ENCODE measurements around the gene NFATC2IP. TPM values are rescaled to one million over a fixed set of nuclear protein-coding genes. Genes with fewer than 3 reads are reported as not detected.

The NFATC2IP gene
- total RNA-seq, 1 donor from 2014 or later, result 20.8 TPM

DNA sequence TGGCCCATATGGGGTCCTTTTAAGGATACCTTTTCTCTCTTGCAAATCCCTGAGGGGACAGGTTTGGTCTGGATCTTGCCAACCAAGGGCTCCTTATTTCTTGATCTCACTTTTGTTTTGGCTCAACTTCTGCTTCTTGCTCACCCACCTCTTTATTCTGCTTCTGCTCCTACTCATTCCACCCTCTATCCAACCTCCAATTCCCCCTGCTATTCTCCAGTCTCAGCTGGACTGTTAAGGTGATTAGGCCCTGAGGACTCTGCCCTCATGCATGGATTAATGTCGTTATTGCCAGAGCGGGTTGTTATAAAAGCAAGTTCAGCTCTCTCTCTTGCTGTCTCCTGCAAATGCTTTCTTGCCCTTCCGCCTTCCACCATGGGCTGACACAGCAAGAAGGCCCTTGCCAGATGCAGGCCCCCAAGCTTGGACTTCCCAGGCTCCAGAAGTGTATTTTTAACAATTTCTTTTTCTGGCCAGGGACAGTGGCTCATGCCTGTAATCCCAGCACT is 63.9 kb downstream of the NFATC2IP start:
- TF ChIP-seq, protein P1, sequence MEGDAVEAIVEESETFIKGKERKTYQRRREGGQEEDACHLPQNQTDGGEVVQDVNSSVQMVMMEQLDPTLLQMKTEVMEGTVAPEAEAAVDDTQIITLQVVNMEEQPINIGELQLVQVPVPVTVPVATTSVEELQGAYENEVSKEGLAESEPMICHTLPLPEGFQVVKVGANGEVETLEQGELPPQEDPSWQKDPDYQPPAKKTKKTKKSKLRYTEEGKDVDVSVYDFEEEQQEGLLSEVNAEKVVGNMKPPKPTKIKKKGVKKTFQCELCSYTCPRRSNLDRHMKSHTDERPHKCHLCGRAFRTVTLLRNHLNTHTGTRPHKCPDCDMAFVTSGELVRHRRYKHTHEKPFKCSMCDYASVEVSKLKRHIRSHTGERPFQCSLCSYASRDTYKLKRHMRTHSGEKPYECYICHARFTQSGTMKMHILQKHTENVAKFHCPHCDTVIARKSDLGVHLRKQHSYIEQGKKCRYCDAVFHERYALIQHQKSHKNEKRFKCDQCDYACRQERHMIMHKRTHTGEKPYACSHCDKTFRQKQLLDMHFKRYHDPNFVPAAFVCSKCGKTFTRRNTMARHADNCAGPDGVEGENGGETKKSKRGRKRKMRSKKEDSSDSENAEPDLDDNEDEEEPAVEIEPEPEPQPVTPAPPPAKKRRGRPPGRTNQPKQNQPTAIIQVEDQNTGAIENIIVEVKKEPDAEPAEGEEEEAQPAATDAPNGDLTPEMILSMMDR (IDR thresholded peaks at IDR 0.05; ENCODE audit: insufficient read depth, low read length, poor library complexity, severe bottlenecking), result no peak

More for the DNA sequence above, 63.9 kb downstream of the NFATC2IP start:
- Histone ChIP-seq H3K4me3 (ENCODE audit: low read depth, low read length) (no peak overlapping the region), H3K27me3 (ENCODE audit: control insufficient read depth, insufficient read depth, low read length) (no peaks in the 10 kb centered on the region), H3K36me3 (ENCODE audit: control insufficient read depth, insufficient read depth, low read length) (no peaks in the 10 kb centered on the region)
- no peak for DNase-seq (ENCODE audit: low read depth)

Other genes starting within 250 kb of the NFATC2IP start
- gene EIF3C, start 239.5 kb upstream of the NFATC2IP start, total RNA-seq, result 322 and 386 TPM in 2 replicates
- 0.68 and 2.7 TPM in 2 replicates for gene NPIPB9, start 199.2 kb upstream of the NFATC2IP start, total RNA-seq
- gene ATXN2L, start 127.9 kb upstream of the NFATC2IP start, total RNA-seq, result 150 and 197 TPM in 2 replicates
- gene TUFM, start 104.6 kb upstream of the NFATC2IP start, total RNA-seq, result 169 and 185 TPM in 2 replicates
- gene SH2B1, start 87.1 kb upstream of the NFATC2IP start, total RNA-seq, result 26.8 and 29.1 TPM in 2 replicates
- gene ATP2A1, start 72.4 kb upstream of the NFATC2IP start, total RNA-seq, result 0.17 and 0.48 TPM in 2 replicates
- 38.3 and 44.6 TPM in 2 replicates for gene RABEP2, start 25.7 kb upstream of the NFATC2IP start, total RNA-seq
- 0.14 TPM in 1 of 2 replicates, not detected in the other for gene CD19, start 19.0 kb upstream of the NFATC2IP start, total RNA-seq
- 77.2 and 115 TPM in 2 replicates for gene SPNS1, start 23.8 kb downstream of the NFATC2IP start, total RNA-seq
- 2.9 and 8.6 TPM in 2 replicates for gene LAT, start 34.1 kb downstream of the NFATC2IP start, total RNA-seq